Neural cell (in vitro differentiated cells): Measurements from ENCODE around the gene RAB40C. TPM values are rescaled to one million over a fixed set of nuclear protein-coding genes. Genes with fewer than 3 reads are reported as not detected.

Experiments used
- H2AFZ ChIP-seq: fragments of 200-600, 300-800 bp; sonication (generic), shearing (Covaris generic); 2 replicates; pipeline ENCODE4 v1.6.0; 2014; ENCODE audit warnings: low read depth, mild to moderate bottlenecking, antibody characterized with exemption, low read length, moderate library complexity
- H3F3A ChIP-seq: fragments of 200-600 bp; shearing (Covaris generic); 2 replicates; pipeline ENCODE4 v1.6.1; 2016; ENCODE audit warnings: mild to moderate bottlenecking, moderate library complexity, mixed read lengths, antibody characterized with exemption, low read length; ENCODE audit not compliant: insufficient read depth, poor library complexity, severe bottlenecking
- H3K27ac ChIP-seq: fragments of 200-600, 300-800 bp; sonication (generic), shearing (Covaris generic); 2 replicates; pipeline ENCODE4 v1.5.1; 2014; ENCODE audit warnings: mild to moderate bottlenecking, low read length, moderate library complexity
- H3K27me3 ChIP-seq: fragments of 300-800, 200-600 bp; sonication (generic), shearing (Covaris generic); 2 replicates; pipeline ENCODE4 v1.6.0; 2014; ENCODE audit warnings: mild to moderate bottlenecking, low read depth, low read length, moderate library complexity; ENCODE audit not compliant: insufficient read depth
- H3K36me3 ChIP-seq: fragments of 300-800, 200-600 bp; sonication (generic), shearing (Covaris generic); 2 replicates; pipeline ENCODE4 v1.5.1; 2014; ENCODE audit warnings: mild to moderate bottlenecking, antibody characterized with exemption, low read length, moderate library complexity; ENCODE audit not compliant: insufficient read depth
- H3K4me2 ChIP-seq: fragments of 300-800, 200-600 bp; sonication (generic), shearing (Covaris generic); 2 replicates; pipeline ENCODE4 v1.6.0; 2014; ENCODE audit warnings: mild to moderate bottlenecking, low read length
- H3K4me3 ChIP-seq: fragments of 300-800, 200-600 bp; sonication (generic), shearing (Covaris generic); 2 replicates; pipeline ENCODE4 v1.5.1; 2014; ENCODE audit warnings: mild to moderate bottlenecking, low read length, moderate library complexity
- H3K79me2 ChIP-seq: fragments of 200-600 bp; shearing (Covaris generic); replicated peaks from 2 replicates; pipeline ENCODE4 v1.6.0; 2014; ENCODE audit warnings: mild to moderate bottlenecking, low read length, moderate library complexity; ENCODE audit not compliant: insufficient read depth
- H3K9ac ChIP-seq: fragments of 300-800, 200-600 bp; sonication (generic), shearing (Covaris generic); 2 replicates; pipeline ENCODE4 v1.6.1; 2016; ENCODE audit warnings: mild to moderate bottlenecking, low read length, mixed read lengths
- H3K9me2 ChIP-seq: fragments of 200-600 bp; shearing (Covaris generic); 2 replicates; pipeline ENCODE4 v1.6.1; 2016; ENCODE audit warnings: mild to moderate bottlenecking, low read length, mixed read lengths; ENCODE audit not compliant: insufficient read depth
- H3K9me3 ChIP-seq: fragments of 200-600, 300-800 bp; sonication (generic), shearing (Covaris generic); 2 replicates; pipeline ENCODE4 v1.6.1; 2016; ENCODE audit warnings: mild to moderate bottlenecking, mixed run types, low read length, moderate library complexity, mixed read lengths
- H4K20me1 ChIP-seq: fragments of 200-600 bp; shearing (Covaris generic); 2 replicates; pipeline ENCODE4 v1.6.1; 2016; ENCODE audit warnings: mild to moderate bottlenecking, mixed run types; ENCODE audit not compliant: insufficient read depth
- EP300 ChIP-seq: fragments of 450-650 bp; conservative IDR thresholded peaks from 2 replicates; pipeline ENCODE4 v1.6.1; 2014; ENCODE audit warnings: antibody characterized with exemption, mild to moderate bottlenecking, moderate library complexity; ENCODE audit not compliant: poor library complexity, severe bottlenecking
- MXI1 ChIP-seq: fragments of 450-650 bp; conservative IDR thresholded peaks from 2 replicates; pipeline ENCODE4 v1.6.1; 2014; ENCODE audit warnings: antibody characterized with exemption, mild to moderate bottlenecking; ENCODE audit not compliant: poor library complexity, severe bottlenecking
- POLR2AphosphoS5 ChIP-seq: IDR thresholded peaks from 2 replicates; pipeline ENCODE4 v1.6.1; 2012
- RAD21 ChIP-seq: fragments of 450-650 bp; conservative IDR thresholded peaks from 2 replicates; pipeline ENCODE4 v1.6.1; 2014; ENCODE audit warnings: antibody characterized with exemption, mild to moderate bottlenecking, moderate library complexity
- SMC3 ChIP-seq: fragments of 450-650 bp; conservative IDR thresholded peaks from 2 replicates; pipeline ENCODE4 v1.6.1; 2014; ENCODE audit warnings: antibody characterized with exemption, mild to moderate bottlenecking, moderate library complexity; ENCODE audit not compliant: poor library complexity
- TAF1 ChIP-seq: IDR thresholded peaks from 2 replicates; pipeline ENCODE4 v1.6.1; 2012; ENCODE audit warnings: low read depth
- polyA plus RNA-seq: library from polyadenylated mRNA; depleted of rRNA; stranded (reverse); fragments of >200 nt; gene quantifications from 2 replicates; pipeline ENCODE4 v1.2.3, GENCODE V29; 2014
- TF ChIP-seq, protein P1 (sequence below): IDR thresholded peaks from 2 replicates; pipeline ENCODE4 v1.6.1; 2012; ENCODE audit warnings: borderline replicate concordance
- TF ChIP-seq, protein P2 (sequence below): fragments of 450-650 bp; IDR thresholded peaks from 2 replicates; pipeline ENCODE4 v1.5.1; 2014; ENCODE audit warnings: antibody characterized with exemption, mild to moderate bottlenecking, moderate library complexity; ENCODE audit not compliant: poor library complexity, severe bottlenecking

Gene RAB40C
- polyA plus RNA-seq, 1 donor from 2014 or later: 40.7 TPM

DNA sequence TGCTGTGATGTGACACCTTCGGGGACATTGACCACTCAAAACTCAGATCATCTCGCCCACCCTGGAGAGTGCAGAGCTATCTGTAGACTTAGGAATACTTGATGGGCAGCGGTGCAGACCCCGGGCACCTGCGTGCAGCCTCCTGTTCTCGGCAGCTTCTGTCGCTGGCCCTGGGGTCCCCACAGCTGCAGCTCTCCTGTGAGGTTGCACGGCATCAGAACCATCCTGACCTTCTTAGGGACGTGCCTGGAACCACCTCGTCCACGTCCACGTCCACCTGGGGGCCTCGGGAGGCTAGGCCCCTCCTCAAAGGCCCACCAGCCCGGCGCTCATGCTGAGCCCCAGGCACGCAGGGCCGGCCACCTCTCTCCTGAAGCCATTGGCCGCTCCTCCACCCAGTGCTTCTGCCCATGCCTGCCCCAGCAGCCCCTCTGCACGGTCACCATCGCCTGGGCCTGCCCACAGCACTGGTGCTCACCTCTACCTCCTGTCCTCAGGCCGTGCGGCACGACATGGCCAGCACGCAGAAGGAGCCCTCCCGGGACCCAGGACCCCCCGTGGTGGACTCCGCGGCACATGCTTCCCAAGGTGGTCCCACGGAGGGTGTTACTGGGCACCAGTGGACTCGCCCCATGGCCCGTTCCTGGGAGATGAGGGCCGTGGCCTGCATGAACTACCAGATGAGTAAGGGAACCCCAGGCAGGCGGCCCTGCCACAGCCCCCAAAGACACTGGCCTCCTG lies 38.6 kb downstream of the RAB40C start:
- Histone ChIP-seq H3K27ac (no peak overlapping the region), H4K20me1 (no peaks in the 10 kb centered on the region), H3K9ac (no peak overlapping the region), H3K9me2 (no peaks in the 10 kb centered on the region), H3K9me3 (no peaks in the 10 kb centered on the region), H3K4me2 (no peak overlapping the region), H3K79me2 (no peaks in the 10 kb centered on the region), H3K4me3 (no peak overlapping the region), H3K27me3 (no peaks in the 10 kb centered on the region), H3F3A (no peaks in the 10 kb centered on the region), H3K36me3 (no peaks in the 10 kb centered on the region), H2AFZ (no peak overlapping the region)
- TF ChIP-seq POLR2AphosphoS5 (no peak), EP300 (no peak), MXI1 (no peak), TAF1 (no peak), SMC3 (no peak), RAD21 (no peak)
- TF ChIP-seq, protein P1, sequence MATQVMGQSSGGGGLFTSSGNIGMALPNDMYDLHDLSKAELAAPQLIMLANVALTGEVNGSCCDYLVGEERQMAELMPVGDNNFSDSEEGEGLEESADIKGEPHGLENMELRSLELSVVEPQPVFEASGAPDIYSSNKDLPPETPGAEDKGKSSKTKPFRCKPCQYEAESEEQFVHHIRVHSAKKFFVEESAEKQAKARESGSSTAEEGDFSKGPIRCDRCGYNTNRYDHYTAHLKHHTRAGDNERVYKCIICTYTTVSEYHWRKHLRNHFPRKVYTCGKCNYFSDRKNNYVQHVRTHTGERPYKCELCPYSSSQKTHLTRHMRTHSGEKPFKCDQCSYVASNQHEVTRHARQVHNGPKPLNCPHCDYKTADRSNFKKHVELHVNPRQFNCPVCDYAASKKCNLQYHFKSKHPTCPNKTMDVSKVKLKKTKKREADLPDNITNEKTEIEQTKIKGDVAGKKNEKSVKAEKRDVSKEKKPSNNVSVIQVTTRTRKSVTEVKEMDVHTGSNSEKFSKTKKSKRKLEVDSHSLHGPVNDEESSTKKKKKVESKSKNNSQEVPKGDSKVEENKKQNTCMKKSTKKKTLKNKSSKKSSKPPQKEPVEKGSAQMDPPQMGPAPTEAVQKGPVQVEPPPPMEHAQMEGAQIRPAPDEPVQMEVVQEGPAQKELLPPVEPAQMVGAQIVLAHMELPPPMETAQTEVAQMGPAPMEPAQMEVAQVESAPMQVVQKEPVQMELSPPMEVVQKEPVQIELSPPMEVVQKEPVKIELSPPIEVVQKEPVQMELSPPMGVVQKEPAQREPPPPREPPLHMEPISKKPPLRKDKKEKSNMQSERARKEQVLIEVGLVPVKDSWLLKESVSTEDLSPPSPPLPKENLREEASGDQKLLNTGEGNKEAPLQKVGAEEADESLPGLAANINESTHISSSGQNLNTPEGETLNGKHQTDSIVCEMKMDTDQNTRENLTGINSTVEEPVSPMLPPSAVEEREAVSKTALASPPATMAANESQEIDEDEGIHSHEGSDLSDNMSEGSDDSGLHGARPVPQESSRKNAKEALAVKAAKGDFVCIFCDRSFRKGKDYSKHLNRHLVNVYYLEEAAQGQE: no peak
- TF ChIP-seq, protein P2, sequence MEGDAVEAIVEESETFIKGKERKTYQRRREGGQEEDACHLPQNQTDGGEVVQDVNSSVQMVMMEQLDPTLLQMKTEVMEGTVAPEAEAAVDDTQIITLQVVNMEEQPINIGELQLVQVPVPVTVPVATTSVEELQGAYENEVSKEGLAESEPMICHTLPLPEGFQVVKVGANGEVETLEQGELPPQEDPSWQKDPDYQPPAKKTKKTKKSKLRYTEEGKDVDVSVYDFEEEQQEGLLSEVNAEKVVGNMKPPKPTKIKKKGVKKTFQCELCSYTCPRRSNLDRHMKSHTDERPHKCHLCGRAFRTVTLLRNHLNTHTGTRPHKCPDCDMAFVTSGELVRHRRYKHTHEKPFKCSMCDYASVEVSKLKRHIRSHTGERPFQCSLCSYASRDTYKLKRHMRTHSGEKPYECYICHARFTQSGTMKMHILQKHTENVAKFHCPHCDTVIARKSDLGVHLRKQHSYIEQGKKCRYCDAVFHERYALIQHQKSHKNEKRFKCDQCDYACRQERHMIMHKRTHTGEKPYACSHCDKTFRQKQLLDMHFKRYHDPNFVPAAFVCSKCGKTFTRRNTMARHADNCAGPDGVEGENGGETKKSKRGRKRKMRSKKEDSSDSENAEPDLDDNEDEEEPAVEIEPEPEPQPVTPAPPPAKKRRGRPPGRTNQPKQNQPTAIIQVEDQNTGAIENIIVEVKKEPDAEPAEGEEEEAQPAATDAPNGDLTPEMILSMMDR: no peak

DNA sequence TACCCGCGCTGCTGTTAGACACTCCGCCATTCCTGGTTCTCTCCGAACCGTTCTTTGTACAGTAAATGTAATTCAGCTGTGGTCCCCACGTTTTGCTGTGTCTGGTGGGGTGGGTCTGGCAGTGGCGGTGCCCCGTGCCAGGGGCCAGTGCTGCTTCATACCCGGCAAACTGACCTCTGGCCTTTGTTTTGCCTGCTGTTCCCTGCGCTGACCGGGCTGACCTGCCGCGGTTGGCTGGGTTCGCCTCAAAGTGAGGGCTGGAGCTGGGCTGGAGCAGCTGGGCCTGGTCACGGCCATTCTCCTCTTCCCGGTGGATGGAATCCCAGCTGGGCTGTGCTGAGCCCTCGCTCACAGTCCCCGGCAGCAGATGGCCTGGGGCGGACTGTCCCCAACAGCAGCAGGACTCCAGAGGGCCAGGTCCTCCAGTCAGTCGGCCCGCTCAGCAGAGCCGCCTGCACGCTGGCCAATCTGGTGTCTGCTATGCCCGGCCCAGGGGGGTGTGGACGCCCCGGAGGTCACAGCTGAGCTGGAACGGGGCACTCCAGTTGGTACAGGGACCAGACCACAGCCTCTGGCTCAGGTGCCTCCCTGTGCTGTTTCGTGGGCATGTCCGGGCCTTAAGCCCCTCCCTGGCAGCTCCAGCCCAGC lies 39.4 kb downstream of the RAB40C start:
- H3K4me2 ChIP-seq: no peak overlapping the region
- H3K9ac ChIP-seq: no peak overlapping the region
- H3K4me3 ChIP-seq: no peak overlapping the region
- TF ChIP-seq TAF1 (no peak), EP300 (no peak), POLR2AphosphoS5 (no peak)
- TF ChIP-seq, protein P1: no peak
- no peaks in the 10 kb centered on the region for H3K36me3 ChIP-seq
- no peaks in the 10 kb centered on the region for H3K9me2 ChIP-seq
- no peaks in the 10 kb centered on the region for H3K79me2 ChIP-seq
- no peaks in the 10 kb centered on the region for H3K9me3 ChIP-seq
- no peaks in the 10 kb centered on the region for H3K27me3 ChIP-seq
- no peak overlapping the region for H3K27ac ChIP-seq
- H3F3A ChIP-seq: no peaks in the 10 kb centered on the region
- H4K20me1 ChIP-seq: no peaks in the 10 kb centered on the region
- no peak overlapping the region for H2AFZ ChIP-seq
